ENCODE results near the gene KAT2B.

The KAT2B gene

DNA sequence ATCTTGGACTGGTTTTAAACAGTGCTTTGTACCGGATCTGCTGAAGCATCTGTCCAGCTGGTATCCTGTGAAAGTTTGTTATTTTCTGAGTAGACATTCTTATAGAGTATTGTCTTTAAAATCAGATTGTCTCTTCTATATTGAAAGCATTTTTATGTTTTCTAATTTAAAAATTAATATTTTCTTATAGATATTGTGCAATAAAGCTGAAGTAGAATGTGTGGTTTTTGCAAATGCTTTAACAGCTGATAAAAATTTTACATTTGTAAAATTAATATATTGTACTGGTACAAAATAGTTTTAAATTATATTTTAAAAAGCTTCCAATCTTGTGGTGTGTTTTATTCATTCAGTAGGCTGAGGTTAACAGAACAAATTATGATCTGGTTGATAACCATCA is 113.8 kb downstream of the KAT2B start:
- no peak for DNase-seq

- DNase-seq = no peak
These were observed 114.7 kb downstream of the KAT2B start for GRCh38 chr3:20154928-20155327.

DNA sequence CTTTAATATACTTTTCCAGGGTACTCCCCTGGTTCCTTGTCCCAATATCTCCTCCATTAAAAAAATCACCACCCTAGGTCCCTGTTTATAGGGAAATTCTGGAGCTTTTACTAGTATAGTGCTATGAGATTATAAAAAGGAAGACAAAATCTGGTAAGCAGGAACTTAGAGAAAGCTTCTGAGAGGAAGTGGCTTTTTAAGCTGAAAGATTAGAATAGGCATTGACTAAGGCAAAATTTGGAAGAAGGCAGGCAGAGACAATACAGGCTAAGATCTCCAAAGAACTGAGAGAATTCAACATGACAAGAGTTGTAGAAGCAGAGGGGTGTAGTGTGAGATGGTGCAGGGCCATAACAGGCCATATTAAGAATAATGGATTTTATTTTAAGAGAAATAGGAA is 120.0 kb downstream of the KAT2B start:
- DNase-seq = no peak

GRCh38 chr3:20161714-20162113 is 121.5 kb downstream of the KAT2B start:
- no peak for DNase-seq

- peak; percentile 91 for DNase-seq
These were observed 133.7 kb downstream of the KAT2B start for GRCh38 chr3:20173844-20174410.

GRCh38 chr3:20181276-20181675 is 141.0 kb downstream of the KAT2B start:
- no peak for DNase-seq

DNA sequence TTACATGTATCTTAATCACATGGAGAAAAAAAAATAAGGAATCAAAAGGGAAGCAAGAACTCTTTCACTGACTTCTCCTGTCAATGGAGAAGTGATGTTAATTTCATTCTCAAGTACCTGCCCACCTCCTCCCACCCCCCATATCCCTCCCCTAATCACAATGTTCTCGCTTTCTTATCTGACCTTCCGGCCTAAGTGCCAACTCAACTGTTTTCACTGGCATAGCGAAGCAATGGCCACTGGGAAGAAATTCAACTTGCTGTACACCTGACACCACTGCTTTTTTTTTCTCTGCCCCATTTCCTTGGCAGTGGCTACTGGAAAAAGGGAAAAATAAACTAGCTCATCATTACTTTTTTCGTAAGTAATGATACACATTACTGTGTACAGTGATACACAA is 142.0 kb downstream of the KAT2B start:
- no peak for DNase-seq

DNA sequence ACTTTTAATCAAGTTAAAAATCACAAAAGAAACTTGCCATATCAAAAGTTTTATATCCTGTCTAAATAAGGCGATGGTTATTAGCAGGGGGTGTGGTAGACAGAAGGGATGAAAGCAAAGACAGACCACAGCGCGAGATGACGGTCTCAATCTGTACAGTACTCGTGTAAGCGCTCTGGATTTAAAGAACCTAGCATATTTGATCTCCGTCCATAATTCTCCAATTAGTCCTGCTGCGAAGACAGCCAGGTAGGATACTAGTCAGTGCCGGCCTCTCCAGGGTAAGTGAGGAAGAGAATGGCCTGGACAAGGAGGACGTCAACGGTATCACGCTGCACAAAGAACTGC is 145.1 kb downstream of the KAT2B start:
- DNase-seq = no peak

DNA sequence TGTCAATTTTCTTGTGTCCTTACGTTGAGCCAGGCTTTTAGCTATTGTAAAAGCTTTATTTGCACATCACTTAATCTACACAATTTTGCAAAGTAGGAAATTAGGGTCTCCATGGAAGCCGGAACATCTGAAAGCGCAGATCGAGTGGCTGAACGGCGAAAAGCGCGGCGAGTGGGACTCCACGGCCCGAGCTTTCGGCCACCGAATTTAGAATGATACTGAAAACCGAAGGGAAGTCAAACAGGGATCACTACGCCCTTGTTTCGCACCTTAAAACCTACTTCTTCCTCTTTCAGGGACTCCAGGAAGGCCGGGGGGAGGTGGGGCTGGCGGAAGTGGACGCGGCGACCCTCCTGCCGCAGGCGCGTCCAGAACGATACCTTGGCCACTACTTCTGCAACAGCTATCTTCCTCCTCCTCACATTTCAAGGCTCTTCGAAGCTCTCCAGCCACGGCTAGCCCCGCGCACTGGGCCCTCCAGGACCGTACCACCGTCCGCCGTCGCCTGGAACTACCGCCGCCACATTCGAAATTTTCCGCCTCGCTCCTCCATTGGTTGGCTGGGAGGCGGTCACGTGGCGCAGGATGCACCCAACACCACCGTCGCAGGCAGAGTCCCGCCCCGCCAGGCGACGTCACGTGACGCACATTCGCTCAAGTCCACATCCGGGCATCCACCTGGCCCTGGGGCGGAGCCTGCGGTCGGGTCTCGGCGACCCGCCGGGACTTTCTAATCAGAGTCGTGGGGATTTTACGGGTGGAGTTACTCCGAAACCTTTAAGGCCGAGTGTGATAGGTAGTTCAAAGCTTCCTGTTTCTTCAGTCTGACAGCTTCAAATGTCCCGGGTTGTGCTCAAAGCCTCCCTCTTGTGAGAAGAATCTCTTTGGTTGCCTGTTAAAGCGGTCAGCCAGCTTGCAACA is 145.7 kb downstream of the KAT2B start, which contains the start of gene SGO1:
SGO1 (minus strand) TSS at position 528 of the 921 bp plus-strand sequence. CDS start 2,179 bp downstream, outside the sequence.
- peak; percentile 87 for DNase-seq

DNA sequence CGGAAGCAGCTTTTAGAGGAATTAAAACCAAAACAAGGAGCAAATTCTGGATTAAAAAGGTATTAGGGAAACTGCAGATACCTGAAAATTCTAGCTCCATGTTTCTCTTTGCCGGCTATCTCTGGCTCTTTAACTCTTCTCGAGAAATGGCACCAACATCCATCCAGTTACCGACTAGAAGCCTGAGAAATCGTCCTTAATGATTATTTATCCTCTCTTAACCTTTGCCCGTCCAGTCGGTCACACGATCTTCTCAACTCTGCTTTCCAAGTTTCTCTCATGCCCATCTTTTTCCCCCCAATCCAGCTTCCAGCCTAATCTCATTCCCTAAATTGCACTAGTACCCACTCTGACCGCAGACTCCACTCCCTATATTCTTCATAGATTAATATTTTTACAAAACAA is 146.4 kb downstream of the KAT2B start:
- DNase-seq = no peak

GRCh38 chr3:20190991-20191390 is 150.7 kb downstream of the KAT2B start:
- no peak for DNase-seq

- DNase-seq = no peak
These were observed 154.7 kb downstream of the KAT2B start for GRCh38 chr3:20194793-20195460.

DNA sequence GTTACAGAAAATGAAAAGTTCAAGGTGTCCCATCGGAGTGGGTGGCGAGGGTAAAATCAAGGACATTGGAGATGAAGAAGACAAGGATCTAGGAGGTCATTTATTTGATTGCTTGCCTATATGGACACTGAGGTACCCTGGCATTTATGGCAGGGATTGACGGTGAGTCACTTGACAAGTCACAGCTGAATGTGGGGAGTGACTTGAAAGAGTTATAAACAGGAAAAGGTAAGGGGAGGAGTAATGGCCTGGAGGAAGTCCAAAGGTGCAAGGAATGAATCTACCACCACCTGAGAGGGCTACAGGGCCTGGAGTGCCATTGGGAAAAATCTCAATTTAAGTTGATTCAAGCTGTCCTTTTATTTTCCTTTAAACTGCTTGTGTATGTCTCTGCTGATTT is 157.5 kb downstream of the KAT2B start:
- no peak for DNase-seq

DNA sequence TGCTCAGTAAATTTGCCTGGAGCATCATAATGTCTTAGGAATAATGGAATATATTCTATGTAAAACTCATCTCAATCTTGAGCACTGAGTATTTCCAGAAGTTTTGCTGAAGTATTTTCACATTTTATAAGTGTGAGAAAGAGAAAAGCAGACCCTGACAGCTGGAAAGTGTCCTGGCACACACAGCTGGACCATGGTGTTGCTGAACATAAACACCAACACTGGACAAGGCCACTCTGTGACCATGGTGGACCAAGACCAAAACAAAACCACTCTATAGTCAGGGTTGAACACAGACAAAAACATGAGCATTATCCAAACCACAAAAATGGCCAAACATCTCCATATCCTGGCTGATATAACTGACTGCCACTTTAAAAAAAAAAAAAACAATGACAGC is 160.9 kb downstream of the KAT2B start:
- no peak for DNase-seq
